Panc1 (cell line): Measurements from ENCODE around the gene NOX3. TPM values are rescaled to one million over a fixed set of nuclear protein-coding genes. Genes with fewer than 3 reads are reported as not detected.

Experiments used
- ATAC-seq: fragments of 200-7000 bp; cut with Tn5 transposase; 2 replicates; pipeline ENCODE4 v1.9.1; 2020; ENCODE audit warnings: mild to moderate bottlenecking, moderate library complexity
- BruUV-seq: library from RNA; stranded (reverse); fragments of 400-500 nt; replicated peaks from 2 replicates; lab custom pipeline; 2021; lab: Mats Ljungman, UMichigan
- CTCF ChIA-PET: fragments of 300-600 bp; sonication (Branson Sonifier 250); formaldehyde crosslinking; loops from one replicate; lab custom pipeline; 2022; ENCODE audit warnings: antibody characterized with exemption; lab: Charles Lee
- POLR2A ChIA-PET: fragments of 300-600 bp; sonication (Branson Sonifier 250); formaldehyde crosslinking; loops from one replicate; lab custom pipeline; 2022; ENCODE audit warnings: antibody characterized with exemption; lab: Charles Lee
- DNase-seq: peaks from one replicate; pipeline ENCODE4 v3.0.0-alpha.2; 2010; ENCODE audit warnings: low read depth, low spot score
- H3K27ac ChIP-seq: 2 replicates; pipeline ENCODE4 v1.5.1; 2011; ENCODE audit warnings: mild to moderate bottlenecking, low read length, inconsistent platforms
- H3K27me3 ChIP-seq: fragments of 200-500 bp; sonication (Bioruptor generic); 2 replicates; pipeline ENCODE4 v1.6.0; 2014; ENCODE audit warnings: low read length, inconsistent platforms; ENCODE audit not compliant: control insufficient read depth, insufficient read depth
- H3K36me3 ChIP-seq: fragments of 200-500 bp; sonication (Bioruptor generic); 2 replicates; pipeline ENCODE4 v1.5.1; 2014; ENCODE audit warnings: inconsistent platforms, mild to moderate bottlenecking, low read length, moderate library complexity; ENCODE audit not compliant: control insufficient read depth, insufficient read depth
- H3K4me1 ChIP-seq: 2 replicates; pipeline ENCODE4 v1.5.1; 2011; ENCODE audit warnings: inconsistent platforms, mild to moderate bottlenecking, low read length, moderate library complexity; ENCODE audit not compliant: control insufficient read depth, insufficient read depth
- H3K4me3 ChIP-seq, 2 experiments: 2 replicates each; pipeline ENCODE4 v1.5.1; 2011 to 2012; ENCODE audit warnings: low read depth in 2 of 2, low read length in 2 of 2, mild to moderate bottlenecking in 2 of 2, inconsistent platforms in 1 of 2, moderate library complexity in 1 of 2
- H3K9me3 ChIP-seq: fragments of 200-500 bp; sonication (Bioruptor generic); 2 replicates; pipeline ENCODE4 v1.5.1; 2014; ENCODE audit warnings: low read depth, mild to moderate bottlenecking, inconsistent platforms, low read length, moderate library complexity; ENCODE audit not compliant: control insufficient read depth, insufficient read depth
- CTCF ChIP-seq: fragments of 450-650 bp; IDR thresholded peaks from 2 replicates; pipeline ENCODE4 v1.5.1; 2017; ENCODE audit warnings: mild to moderate bottlenecking
- POLR2AphosphoS5 ChIP-seq: IDR thresholded peaks from 2 replicates; pipeline ENCODE4 v1.6.1; 2012; ENCODE audit warnings: mild to moderate bottlenecking, low read depth, low read length, moderate library complexity
- REST ChIP-seq, 2 experiments: IDR thresholded peaks; 2 replicates each; pipeline ENCODE4 v1.6.1; 2011 to 2012; ENCODE audit warnings: low read depth in 2 of 2, control low read depth in 1 of 2, low read length in 1 of 2, mild to moderate bottlenecking in 1 of 2, moderate library complexity in 1 of 2; ENCODE audit not compliant: insufficient read depth in 1 of 2
- SIN3A ChIP-seq: IDR thresholded peaks from 2 replicates; pipeline ENCODE4 v1.6.1; 2012; ENCODE audit warnings: low read depth, mild to moderate bottlenecking, low read length, moderate library complexity, borderline replicate concordance; ENCODE audit not compliant: insufficient read depth
- TCF7L2 ChIP-seq: IDR thresholded peaks from 2 replicates; pipeline ENCODE4 v1.6.1; 2011; ENCODE audit warnings: mild to moderate bottlenecking, low read depth, low read length, inconsistent platforms
- in situ Hi-C: cut with HindIII; loops from 2 replicates; pipeline ENCODE4 v1.10.0; 2016; ENCODE audit warnings: low sequenced_read_pairs, low pct_unique_long_range_greater_than_20kb
- intact Hi-C: fragments of 100-400 bp; cut with micrococcal nuclease; formaldehyde crosslinking; loops from one replicate; pipeline ENCODE4 v1.10.0; 2022; ENCODE audit not compliant: unreplicated experiment
- total RNA-seq: library from RNA; stranded (reverse); gene quantifications from one replicate; pipeline ENCODE4 v1.2.1, GENCODE V29; 2021; ENCODE audit not compliant: unreplicated experiment

Gene NOX3
- total RNA-seq, 1 experiment from 2014 or later = not detected

- intact Hi-C loops = no loop called here
- ChIA-PET POLR2A (no interaction called here), CTCF (interaction anchor here (0.6 kb wide), 1 partner anchor 1078 kb away, joined by 3 read pairs; no protein-coding TSS in a partner anchor)
- DNase-seq (no peak), ATAC-seq (no peak)
- H3K36me3 ChIP-seq = no peaks in the 10 kb centered on the region
- BruUV-seq = no TSS peak
- no peaks in the 10 kb centered on the region for H3K4me1 ChIP-seq
- H3K9me3 ChIP-seq = no peaks in the 10 kb centered on the region
- no peaks in the 10 kb centered on the region for H3K27me3 ChIP-seq
- H3K4me3 ChIP-seq = no peak overlapping the region
- H3K27ac ChIP-seq = no peak overlapping the region
- TF ChIP-seq CTCF (peak; percentile 11; the same call in 1 of the 2 replicates), SIN3A (no peak)
- in situ Hi-C loops = no loop called here
These were observed 48.8 kb downstream of the NOX3 start for GRCh38 chr6:155406801-155407200.

GRCh38 chr6:155404937-155405336, 50.7 kb downstream of the NOX3 start:
- ChIA-PET CTCF (no interaction called here), POLR2A (no interaction called here)
- no peak overlapping the region for H3K4me3 ChIP-seq
- in situ Hi-C loops = no loop called here
- BruUV-seq = no TSS peak
- ATAC-seq (no peak), DNase-seq (no peak)
- TF ChIP-seq REST (IDR thresholded peaks at IDR 0.05; ENCODE audit: insufficient read depth in 1 of 2, low read depth in 2 of 2, low read length in 1 of 2) (no peak), SIN3A (no peak), CTCF (no peak), POLR2AphosphoS5 (no peak), TCF7L2 (no peak)
- no peaks in the 10 kb centered on the region for H3K36me3 ChIP-seq
- H3K4me1 ChIP-seq = no peaks in the 10 kb centered on the region; the same call in 1 of the 2 replicates
- no peaks in the 10 kb centered on the region for H3K9me3 ChIP-seq
- H3K27me3 ChIP-seq = no peaks in the 10 kb centered on the region
- intact Hi-C loops = no loop called here
- H3K27ac ChIP-seq = no peak overlapping the region
